Limb (tissue), 2 donors: ENCODE measurements around the gene CISD1.
A peak's percentile ranks its signal among the peaks of the same experiment; 100 is the strongest.
"Not testable (repeated sequence)": the region's sequence is repeated elsewhere in the genome, so short reads cannot be mapped to it uniquely, and the experiment has no call there.

Source experiments
- DNase-seq, 2 donors: peaks; one replicate each; pipeline ENCODE4 v3.0.0-alpha.2; 2016; ENCODE audit errors: extremely low spot score in 2 of 2

Gene CISD1

GRCh38 chr10:58268946-58269781 is at the start of gene CISD1:
Gene CISD1, plus strand, starts transcription at chr10:58269162. Its CDS starts 112 bp downstream, at chr10:58269274.
- DNase-seq: peak; percentile 94 to 99

- no peak for DNase-seq
Measured at GRCh38 chr10:58219875-58220274, 49.1 kb upstream of the CISD1 start.

- DNase-seq: no peak
Measured at GRCh38 chr10:58220769-58221451, 48.1 kb upstream of the CISD1 start.

- no peak for DNase-seq
Measured at GRCh38 chr10:58225654-58226053, 43.3 kb upstream of the CISD1 start.

GRCh38 chr10:58229856-58230255 is 39.1 kb upstream of the CISD1 start:
- DNase-seq: not testable (repeated sequence)

- no peak for DNase-seq
Measured at GRCh38 chr10:58237014-58237834, 31.7 kb upstream of the CISD1 start.

GRCh38 chr10:58239561-58240169 is 29.3 kb upstream of the CISD1 start:
- no peak for DNase-seq

GRCh38 chr10:58240531-58240930 is 28.4 kb upstream of the CISD1 start:
- no peak for DNase-seq

- DNase-seq: no peak
Measured at GRCh38 chr10:58241346-58241745, 27.6 kb upstream of the CISD1 start.

- DNase-seq: no peak
Measured at GRCh38 chr10:58243269-58243668, 25.7 kb upstream of the CISD1 start.

- not testable (repeated sequence) for DNase-seq
Measured at GRCh38 chr10:58243801-58244200, 25.2 kb upstream of the CISD1 start.

GRCh38 chr10:58244242-58244641 is 24.7 kb upstream of the CISD1 start:
- DNase-seq: not testable (repeated sequence)

- not testable (repeated sequence) for DNase-seq
Measured at GRCh38 chr10:58244666-58245065, 24.3 kb upstream of the CISD1 start.

GRCh38 chr10:58253184-58253583 is 15.8 kb upstream of the CISD1 start:
- no peak for DNase-seq

GRCh38 chr10:58254644-58255043 is 14.3 kb upstream of the CISD1 start:
- DNase-seq: no peak

- DNase-seq: not testable (repeated sequence)
Measured at GRCh38 chr10:58256013-58256780, 12.8 kb upstream of the CISD1 start.

GRCh38 chr10:58258977-58259692 is 9.8 kb upstream of the CISD1 start:
- no peak for DNase-seq

GRCh38 chr10:58260334-58260733 is 8.6 kb upstream of the CISD1 start:
- no peak for DNase-seq

GRCh38 chr10:58262766-58263165 is 6.2 kb upstream of the CISD1 start:
- no peak for DNase-seq

GRCh38 chr10:58264780-58265179 is 4.2 kb upstream of the CISD1 start:
- no peak for DNase-seq
